HEK293T (cell line): ENCODE data around the gene PLEKHA4.

ENCODE experiments used
- ARNT ChIP-seq: fragments of 450-650 bp; IDR thresholded peaks from 2 replicates; pipeline ENCODE4 v1.6.1; 2017; ENCODE audit warnings: mild to moderate bottlenecking
- BHLHE40 ChIP-seq: fragments of 450-650 bp; IDR thresholded peaks from 2 replicates; pipeline ENCODE4 v1.6.1; 2016; ENCODE audit warnings: mild to moderate bottlenecking, moderate library complexity, borderline replicate concordance
- FOXK2 ChIP-seq: fragments of 450-650 bp; IDR thresholded peaks from 2 replicates; pipeline ENCODE4 v1.6.1; 2016; ENCODE audit warnings: mild to moderate bottlenecking
- FOXM1 ChIP-seq: fragments of 450-650 bp; IDR thresholded peaks from 2 replicates; pipeline ENCODE4 v1.6.1; 2017; ENCODE audit warnings: mild to moderate bottlenecking, borderline replicate concordance
- HDGF ChIP-seq: fragments of 450-650 bp; IDR thresholded peaks from 2 replicates; pipeline ENCODE4 v1.6.1; 2017; ENCODE audit warnings: antibody characterized with exemption, borderline replicate concordance
- LEF1 ChIP-seq: fragments of 450-650 bp; IDR thresholded peaks from 2 replicates; pipeline ENCODE4 v1.6.1; 2017; ENCODE audit warnings: mild to moderate bottlenecking, borderline replicate concordance
- SP1 ChIP-seq: fragments of 450-650 bp; IDR thresholded peaks from 2 replicates; pipeline ENCODE4 v1.6.1; 2017
- SUZ12 ChIP-seq: fragments of 450-650 bp; IDR thresholded peaks from 2 replicates; pipeline ENCODE4 v1.6.1; 2016; ENCODE audit warnings: mild to moderate bottlenecking
- ZNF384 ChIP-seq: fragments of 450-650 bp; IDR thresholded peaks from 2 replicates; pipeline ENCODE4 v1.6.1; 2016

DNA sequence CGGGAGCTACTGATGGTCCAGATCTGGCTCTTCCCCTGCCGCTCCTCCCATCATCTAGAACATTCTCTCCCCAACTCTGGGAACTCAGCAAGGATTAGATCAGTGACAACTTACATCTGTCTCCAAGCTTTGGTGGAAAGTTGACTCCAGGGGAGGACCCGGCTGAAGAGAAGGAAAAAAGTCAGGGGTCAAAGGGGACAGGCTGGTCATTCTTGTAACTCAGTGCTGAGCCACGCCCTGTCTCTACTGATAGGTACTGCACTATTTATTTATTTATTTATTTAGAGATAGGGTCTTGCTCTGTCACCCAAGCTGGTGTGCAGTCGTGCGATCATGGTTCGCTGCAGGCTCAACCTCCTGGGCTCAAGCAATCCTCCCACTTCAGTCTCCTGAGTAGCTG lies 14.3 kb downstream of the PLEKHA4 start:
- no peak for TF ChIP-seq SP1
- TF ChIP-seq FOXK2, result no peak
- no peak for TF ChIP-seq LEF1
- TF ChIP-seq ARNT, result no peak
- TF ChIP-seq FOXM1, result no peak
- no peak for TF ChIP-seq SUZ12
- TF ChIP-seq BHLHE40, result no peak
- TF ChIP-seq ZNF384, result no peak
- TF ChIP-seq HDGF, result no peak
